Measurements from ENCODE around the gene CYP2A6.
A peak's percentile ranks its signal among the peaks of the same experiment; 100 is the strongest.
"Not testable (repeated sequence)": the region's sequence is repeated elsewhere in the genome, so short reads cannot be mapped to it uniquely, and the experiment has no call there.

CYP2A6 gene, protein sequence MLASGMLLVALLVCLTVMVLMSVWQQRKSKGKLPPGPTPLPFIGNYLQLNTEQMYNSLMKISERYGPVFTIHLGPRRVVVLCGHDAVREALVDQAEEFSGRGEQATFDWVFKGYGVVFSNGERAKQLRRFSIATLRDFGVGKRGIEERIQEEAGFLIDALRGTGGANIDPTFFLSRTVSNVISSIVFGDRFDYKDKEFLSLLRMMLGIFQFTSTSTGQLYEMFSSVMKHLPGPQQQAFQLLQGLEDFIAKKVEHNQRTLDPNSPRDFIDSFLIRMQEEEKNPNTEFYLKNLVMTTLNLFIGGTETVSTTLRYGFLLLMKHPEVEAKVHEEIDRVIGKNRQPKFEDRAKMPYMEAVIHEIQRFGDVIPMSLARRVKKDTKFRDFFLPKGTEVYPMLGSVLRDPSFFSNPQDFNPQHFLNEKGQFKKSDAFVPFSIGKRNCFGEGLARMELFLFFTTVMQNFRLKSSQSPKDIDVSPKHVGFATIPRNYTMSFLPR

DNA sequence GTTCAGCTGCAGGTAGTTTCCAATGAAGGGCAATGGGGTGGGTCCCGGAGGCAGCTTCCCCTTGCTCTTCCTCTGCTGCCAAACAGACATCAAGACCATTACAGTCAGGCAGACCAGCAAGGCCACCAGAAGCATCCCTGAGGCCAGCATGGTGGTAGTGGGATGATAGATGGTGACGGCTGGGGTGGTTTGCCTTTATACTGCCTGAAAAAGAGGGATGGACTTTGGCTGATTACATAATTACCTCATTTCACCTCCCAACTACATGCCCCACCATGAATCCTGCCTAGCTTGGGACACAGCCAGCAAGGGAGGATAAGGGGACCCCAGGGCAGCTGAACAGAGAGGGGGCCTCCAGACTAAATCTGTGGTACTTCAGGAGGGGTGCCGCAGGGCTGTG lies at the start of gene CYP2A6:
CYP2A6 (minus strand) TSS at position 171 of the 400 bp plus-strand sequence; CDS start at position 150, 21 bp downstream.
- DNase-seq (ENCODE audit: low spot score); in situ Hi-C loops (cut with MboI; ENCODE audit: low sequenced_read_pairs, unreplicated experiment): not testable (repeated sequence)

DNA sequence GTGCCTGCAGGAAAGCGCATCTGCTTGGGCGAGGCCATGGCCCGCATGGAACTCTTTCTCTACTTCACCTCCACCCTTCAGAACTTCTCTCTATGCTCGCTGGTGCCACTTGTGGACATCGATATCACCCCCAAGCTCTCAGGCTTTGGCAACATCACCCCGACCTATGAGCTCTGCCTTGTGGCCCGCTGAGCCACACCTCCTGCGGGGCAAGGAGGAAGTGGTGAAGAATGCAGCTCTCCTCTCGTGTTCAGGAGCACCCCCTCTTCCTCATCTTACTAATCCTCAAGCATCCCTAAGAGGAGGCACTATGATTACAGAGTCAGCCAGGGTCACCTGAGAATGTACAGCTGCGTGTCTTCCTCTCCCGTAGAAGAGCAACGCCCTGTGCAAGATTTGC lies 49.7 kb upstream of the CYP2A6 start:
- in situ Hi-C loops (cut with MboI; ENCODE audit: low sequenced_read_pairs, unreplicated experiment); DNase-seq (ENCODE audit: low spot score): not testable (repeated sequence)

DNA sequence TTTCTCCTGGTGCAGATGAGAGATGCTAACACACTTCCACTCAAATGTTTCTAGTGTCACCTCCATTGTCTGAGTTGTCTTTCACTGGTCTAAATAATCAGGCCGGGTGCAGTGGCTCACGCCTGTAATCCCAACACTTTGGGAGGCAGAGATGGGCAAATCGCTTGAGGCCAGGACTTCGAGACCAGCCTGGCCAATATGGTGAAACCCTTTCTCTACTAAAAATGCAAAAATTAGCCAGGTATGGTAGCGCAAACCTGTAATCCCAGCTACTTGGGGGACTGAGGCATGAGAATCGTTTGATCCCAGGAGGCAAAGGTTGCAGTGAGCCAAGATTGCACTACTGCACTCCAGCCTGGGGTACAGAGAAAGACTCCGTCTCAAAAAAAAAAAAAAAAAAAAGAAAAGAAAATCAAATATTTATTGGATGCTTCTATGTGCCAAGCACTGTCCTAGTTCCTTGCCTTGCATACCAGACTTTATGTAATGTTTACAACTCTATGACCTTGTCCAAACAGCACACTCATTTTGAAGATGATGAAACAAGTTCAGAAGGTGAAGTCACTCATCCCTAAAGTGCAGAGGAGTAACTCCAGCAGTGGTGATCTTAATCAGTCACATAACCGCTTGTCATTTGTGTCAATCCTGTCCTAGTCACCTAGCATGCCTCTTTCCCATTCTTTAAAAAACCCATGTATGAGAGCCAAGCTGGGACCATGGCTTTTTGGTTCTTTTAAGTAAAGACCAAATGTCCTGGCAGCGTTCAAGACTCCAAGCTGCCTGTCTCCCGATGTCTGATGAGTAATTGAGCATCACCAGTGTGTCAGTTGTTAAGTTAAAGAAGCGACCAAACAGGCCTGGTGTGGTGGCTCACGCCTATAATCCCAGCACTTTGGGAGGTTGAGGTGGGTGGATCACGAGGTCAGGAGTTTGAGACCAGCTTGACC lies 46.9 kb upstream of the CYP2A6 start:
- in situ Hi-C loops (cut with MboI; ENCODE audit: low sequenced_read_pairs, unreplicated experiment); DNase-seq (ENCODE audit: low spot score): not testable (repeated sequence)

DNA sequence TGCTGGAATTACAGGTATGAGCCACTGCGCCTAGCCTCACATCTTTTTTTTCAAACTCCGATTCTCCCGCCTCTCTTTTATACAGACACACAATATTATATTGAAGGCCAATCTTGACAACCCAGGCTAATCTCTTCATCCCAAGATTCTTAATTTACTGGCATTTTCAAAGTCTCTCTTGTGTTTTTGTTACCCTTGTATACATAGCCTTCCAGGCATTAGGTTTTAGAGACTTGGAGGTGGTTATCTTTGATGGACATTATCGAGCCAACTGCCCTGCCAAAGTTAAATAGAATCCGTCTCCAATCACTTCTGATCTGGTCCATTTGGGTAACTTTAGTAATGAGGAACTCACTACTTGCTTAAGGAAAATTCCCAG lies 46.2 kb upstream of the CYP2A6 start:
- in situ Hi-C loops (cut with MboI; ENCODE audit: low sequenced_read_pairs, unreplicated experiment), result no loop called here
- TF ChIP-seq, protein P1, sequence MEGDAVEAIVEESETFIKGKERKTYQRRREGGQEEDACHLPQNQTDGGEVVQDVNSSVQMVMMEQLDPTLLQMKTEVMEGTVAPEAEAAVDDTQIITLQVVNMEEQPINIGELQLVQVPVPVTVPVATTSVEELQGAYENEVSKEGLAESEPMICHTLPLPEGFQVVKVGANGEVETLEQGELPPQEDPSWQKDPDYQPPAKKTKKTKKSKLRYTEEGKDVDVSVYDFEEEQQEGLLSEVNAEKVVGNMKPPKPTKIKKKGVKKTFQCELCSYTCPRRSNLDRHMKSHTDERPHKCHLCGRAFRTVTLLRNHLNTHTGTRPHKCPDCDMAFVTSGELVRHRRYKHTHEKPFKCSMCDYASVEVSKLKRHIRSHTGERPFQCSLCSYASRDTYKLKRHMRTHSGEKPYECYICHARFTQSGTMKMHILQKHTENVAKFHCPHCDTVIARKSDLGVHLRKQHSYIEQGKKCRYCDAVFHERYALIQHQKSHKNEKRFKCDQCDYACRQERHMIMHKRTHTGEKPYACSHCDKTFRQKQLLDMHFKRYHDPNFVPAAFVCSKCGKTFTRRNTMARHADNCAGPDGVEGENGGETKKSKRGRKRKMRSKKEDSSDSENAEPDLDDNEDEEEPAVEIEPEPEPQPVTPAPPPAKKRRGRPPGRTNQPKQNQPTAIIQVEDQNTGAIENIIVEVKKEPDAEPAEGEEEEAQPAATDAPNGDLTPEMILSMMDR (IDR thresholded peaks at IDR 0.05; ENCODE audit: borderline replicate concordance, control extremely low read depth, extremely low read depth, insufficient read depth, missing control alignments), result no peak
- no peak for DNase-seq (ENCODE audit: low spot score)

DNA sequence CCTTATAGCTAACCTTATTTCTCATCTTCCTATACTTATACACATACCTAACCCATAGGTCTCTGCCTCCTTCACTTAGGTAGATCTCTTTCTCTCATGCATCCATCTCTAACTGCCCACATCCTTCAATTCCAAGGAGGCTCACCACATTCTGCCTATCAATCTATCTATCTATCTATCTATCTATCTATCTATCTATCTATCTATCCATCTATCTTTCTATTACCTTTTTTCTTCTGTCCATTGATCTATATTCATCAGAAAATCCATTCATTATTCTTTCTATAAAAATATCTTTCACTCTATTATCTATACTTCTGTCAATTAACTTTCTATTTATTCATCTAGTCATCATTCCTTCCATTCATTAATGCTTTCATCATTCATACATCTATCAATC lies 42.9 kb upstream of the CYP2A6 start:
- in situ Hi-C loops (cut with MboI; ENCODE audit: low sequenced_read_pairs, unreplicated experiment), result no loop called here
- DNase-seq (ENCODE audit: low spot score), result no peak
- TF ChIP-seq, protein P1 (IDR thresholded peaks at IDR 0.05; ENCODE audit: borderline replicate concordance, control extremely low read depth, extremely low read depth, insufficient read depth, missing control alignments), result no peak

DNA sequence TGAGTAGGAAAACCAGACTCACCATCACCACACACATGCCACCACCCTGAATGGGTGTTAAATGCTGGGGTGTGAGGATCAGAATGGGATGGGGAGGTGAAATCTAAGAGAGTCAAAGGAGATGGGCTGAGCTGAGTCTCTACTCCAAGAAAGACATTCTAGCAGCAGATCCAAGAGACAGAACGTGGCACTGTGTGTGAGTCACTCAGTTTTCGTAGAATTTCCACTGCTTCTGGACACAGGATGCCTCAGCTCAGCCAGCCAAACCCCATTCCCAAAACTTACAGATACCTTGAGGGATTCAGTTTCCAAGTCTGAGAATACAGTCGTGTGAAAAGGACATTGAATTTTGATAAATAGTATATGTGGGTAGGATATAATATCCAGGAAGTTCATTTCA lies 39.1 kb upstream of the CYP2A6 start:
- in situ Hi-C loops (cut with MboI; ENCODE audit: low sequenced_read_pairs, unreplicated experiment), result no loop called here
- TF ChIP-seq, protein P1 (IDR thresholded peaks at IDR 0.05; ENCODE audit: borderline replicate concordance, control extremely low read depth, extremely low read depth, insufficient read depth, missing control alignments), result no peak
- DNase-seq (ENCODE audit: low spot score), result no peak

DNA sequence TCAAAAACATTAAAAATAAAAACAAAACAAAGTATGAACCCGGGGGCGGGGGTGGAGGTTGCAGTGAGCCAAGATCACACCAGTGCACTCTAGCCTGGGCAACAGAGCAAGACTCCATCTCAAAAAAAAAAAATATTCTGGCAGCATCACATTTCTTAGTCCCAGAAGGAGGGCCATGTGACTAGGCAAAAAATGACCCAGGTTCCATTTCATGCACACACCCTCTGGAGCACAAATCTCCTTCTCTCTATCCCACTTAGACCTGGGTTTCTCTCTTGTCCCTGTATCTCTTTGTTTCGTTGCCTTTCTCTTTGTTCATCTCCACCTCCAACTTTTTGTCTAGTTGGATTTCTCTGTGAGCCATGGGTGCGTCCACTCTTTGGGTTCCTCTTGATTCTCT lies 37.9 kb upstream of the CYP2A6 start:
- DNase-seq (ENCODE audit: low spot score), result no peak
- TF ChIP-seq, protein P1 (IDR thresholded peaks at IDR 0.05; ENCODE audit: borderline replicate concordance, control extremely low read depth, extremely low read depth, insufficient read depth, missing control alignments), result no peak
- in situ Hi-C loops (cut with MboI; ENCODE audit: low sequenced_read_pairs, unreplicated experiment), result no loop called here

DNA sequence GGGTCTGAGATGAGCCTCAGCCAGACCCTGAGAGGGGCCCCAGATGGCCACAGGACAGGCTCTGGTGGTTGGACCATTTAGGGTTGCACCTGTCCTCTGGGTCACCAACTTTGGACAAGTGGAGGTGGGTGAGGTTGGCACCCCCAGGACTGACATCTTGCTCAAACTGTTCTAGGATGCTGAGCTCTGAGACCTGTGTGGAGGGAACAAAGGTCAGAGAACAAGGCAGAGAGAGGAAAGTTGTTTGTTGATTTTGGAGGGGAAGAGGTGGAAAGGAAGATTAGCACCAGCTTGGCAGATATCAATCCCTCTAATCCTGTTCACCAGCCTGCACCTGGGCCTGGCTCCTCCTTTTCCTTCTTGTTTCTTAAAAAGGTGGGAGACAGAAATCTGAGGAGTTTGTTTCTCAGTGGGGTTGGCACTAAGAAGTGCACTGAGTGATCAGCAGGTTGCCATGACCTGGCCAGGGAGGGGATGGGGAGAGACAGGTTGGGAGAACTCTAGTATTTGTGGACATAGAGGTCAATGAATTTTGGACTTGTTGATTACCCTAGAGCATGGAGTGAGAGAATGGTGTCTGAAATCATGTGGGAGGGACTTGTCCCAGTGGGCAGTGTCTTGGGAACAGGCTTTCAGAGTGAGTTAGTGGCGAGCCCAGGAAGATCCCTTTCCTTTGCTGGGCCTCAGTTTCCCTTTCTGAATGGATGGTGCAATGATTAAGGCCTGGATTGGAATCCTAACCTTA lies 34.1 kb upstream of the CYP2A6 start:
- in situ Hi-C loops (cut with MboI; ENCODE audit: low sequenced_read_pairs, unreplicated experiment), result not testable (repeated sequence)

DNA sequence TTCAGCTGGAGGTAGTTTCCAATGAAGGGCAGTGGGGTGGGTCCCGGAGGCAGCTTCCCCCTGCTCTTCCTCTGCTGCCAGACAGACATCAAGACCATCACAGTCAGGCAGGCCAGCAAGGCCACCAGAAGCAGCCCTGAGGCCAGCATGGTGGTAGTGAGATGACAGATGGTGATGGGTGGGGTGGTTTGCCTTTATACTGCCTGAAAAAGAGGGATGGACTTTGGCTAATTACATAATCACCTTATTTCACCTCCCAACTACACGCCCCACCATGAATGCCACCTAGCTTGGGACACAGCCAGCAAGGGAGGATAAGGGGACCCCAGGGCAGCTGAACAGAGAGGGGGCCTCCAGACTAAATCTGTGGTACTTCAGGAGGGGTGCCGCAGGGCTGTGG lies 31.8 kb upstream of the CYP2A6 start, which contains the start of gene CYP2A7:
CYP2A7 (minus strand) TSS at position 170 of the 400 bp plus-strand sequence; CDS start at position 149, 21 bp downstream.
- DNase-seq (ENCODE audit: low spot score); in situ Hi-C loops (cut with MboI; ENCODE audit: low sequenced_read_pairs, unreplicated experiment): not testable (repeated sequence)

More for the DNA sequence above, 34.1 kb upstream of the CYP2A6 start:
- not testable (repeated sequence) for DNase-seq (ENCODE audit: low spot score)

DNA sequence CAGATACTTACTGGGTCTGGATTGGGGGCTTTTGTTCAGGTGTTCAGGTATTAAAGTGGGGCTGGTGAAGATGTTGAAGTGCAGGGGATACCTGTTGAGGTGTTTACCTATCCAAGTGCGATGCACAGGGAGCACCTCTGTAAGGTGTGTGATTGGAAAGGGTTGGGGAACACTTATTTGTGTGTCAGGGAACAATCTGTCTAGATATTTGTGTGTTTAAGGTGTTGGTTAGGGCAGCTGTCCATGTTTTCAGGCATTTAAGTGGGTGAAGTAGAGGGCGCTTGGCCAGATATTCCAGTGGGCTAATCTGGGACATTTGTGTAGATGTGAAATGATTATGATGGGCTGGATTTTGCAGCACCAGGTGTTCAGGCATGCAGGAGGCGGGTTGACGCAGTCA lies 29.1 kb upstream of the CYP2A6 start:
- in situ Hi-C loops (cut with MboI; ENCODE audit: low sequenced_read_pairs, unreplicated experiment), result not testable (repeated sequence)

DNA sequence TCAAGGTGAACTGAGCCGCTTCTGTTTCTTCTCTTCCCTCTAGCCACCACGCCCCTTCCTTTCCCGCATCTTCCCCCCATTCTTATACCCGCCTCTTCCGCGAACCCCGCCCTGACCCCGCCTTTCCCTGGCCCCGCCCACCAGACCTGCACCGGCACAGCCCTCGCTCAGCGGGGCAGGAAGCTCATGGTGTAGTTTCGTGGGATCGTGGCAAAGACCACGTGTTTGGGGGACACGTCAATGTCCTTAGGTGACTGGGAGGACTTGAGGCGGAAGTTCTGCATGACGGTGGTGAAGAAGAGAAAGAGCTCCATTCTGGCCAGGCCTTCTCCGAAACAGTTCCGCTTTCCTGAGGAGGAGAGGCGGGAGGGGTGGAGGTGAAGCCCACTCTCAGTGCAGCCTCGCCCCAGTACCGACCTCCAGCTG lies 25.3 kb upstream of the CYP2A6 start:
- in situ Hi-C loops (cut with MboI; ENCODE audit: low sequenced_read_pairs, unreplicated experiment), result not testable (repeated sequence)
- peak; percentile 57 for DNase-seq (ENCODE audit: low spot score)

More for the DNA sequence above, 29.1 kb upstream of the CYP2A6 start:
- DNase-seq (ENCODE audit: low spot score), result not testable (repeated sequence)

DNA sequence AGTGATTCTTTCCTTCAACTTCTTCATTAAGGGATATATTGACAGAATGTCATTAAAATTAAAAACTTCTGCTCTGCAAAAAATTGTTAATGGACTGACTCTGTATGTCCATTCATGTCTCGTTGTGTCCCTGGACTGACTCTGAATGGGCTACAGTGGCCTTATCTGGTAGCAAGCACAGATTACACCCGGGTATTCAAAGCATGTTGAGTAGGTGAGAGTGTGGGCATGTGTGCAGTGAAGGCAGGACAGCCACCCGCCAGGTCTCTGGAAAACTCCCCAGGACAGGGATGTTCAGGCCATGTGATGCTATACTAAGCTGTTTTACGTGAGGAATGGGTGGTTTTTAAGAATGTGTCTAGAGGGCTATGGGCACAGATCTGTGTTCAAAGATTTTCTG lies 24.6 kb upstream of the CYP2A6 start:
- DNase-seq (ENCODE audit: low spot score); in situ Hi-C loops (cut with MboI; ENCODE audit: low sequenced_read_pairs, unreplicated experiment): not testable (repeated sequence)
